GM19467 (cell line): ENCODE results near the gene OSBP2.
"Not testable (repeated sequence)": the region's sequence is repeated elsewhere in the genome, so short reads cannot be mapped to it uniquely, and the experiment has no call there.

ENCODE experiments used
- ATAC-seq: cut with Tn5 transposase; IDR thresholded peaks from one replicate; pipeline ENCODE4 v1.9.1; 2021; ENCODE audit warnings: mild to moderate bottlenecking, moderate library complexity; ENCODE audit not compliant: unreplicated experiment

The OSBP2 gene

DNA sequence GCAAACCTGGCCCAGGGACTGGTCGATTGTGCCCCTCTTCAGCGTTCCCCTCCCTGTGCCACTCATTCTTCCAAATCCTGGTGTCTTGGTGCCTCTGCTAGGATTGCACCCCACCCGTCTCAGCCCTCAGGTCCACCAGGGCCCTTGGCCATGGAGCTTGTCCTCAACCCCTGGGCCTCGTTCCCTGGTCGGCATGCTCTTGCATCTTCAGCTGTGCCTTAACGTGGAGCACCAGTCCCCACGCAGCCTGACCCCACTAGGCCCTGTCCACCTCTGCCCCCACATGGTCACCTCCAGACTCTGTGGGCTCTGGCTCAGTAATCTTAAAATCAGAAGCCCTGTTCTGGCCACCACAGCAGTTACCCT, 61.1 kb downstream of the OSBP2 start:
- ATAC-seq = no peak

DNA sequence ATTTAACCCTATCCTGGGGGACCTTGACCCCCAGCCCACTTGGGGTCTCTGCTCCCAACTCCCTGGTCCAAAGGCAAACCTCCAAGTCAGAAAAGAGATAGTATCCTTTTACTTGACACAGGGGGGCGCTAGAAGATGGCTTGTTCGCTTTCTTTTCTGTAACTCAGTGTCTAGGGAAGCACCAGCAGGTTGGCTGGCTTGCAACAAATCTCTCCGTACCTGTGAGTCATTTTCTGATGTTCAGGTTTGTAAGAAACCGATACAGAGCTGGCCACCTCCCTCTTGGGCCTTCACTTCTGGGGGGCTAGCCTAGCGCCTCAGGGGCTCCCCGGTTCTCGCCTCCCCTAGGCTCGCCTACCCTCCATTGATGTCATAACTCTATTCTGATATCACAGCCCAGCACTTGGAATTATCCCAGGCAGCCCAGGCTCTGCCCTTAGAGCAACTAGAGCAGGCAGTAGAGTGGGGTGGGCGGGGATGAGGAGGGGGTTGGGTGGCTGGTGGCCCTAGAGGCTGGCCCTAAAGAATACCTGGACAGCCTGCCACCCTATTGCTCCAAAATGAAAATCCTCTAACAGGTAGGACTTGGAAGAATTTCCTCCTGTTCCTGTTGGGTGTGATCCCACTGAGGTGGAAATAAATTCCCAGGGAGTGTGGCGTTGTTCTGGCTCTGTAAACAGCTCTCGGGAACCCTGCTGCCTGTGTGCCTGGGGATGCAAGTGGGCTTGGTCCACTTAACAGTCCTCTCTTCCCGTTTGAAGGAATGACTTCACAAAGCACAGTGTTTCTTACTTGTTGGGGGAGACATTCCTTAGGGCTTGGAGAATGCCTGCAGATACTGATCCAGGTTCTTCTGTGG, 69.4 kb downstream of the OSBP2 start:
- no peak for ATAC-seq

DNA sequence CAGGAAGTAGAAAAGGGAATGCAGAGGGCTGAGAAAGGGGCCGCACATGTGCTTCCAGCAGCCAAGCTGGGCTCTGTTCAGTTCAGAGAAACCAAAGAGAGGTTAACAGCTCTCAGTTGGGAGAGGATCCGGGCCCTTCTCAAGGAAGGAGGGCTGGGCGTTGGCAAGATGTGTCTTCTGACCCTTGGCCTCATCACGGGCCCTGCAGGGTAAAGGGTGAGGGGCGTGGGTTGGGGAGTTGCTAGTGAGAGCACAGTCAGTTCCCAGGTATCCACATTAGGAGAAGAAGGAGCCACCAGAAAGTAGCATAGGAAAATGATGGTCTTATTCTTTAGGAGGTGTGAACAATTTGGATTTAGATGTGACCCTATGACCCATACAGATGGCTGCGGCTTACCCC, 73.0 kb downstream of the OSBP2 start:
- no peak for ATAC-seq

DNA sequence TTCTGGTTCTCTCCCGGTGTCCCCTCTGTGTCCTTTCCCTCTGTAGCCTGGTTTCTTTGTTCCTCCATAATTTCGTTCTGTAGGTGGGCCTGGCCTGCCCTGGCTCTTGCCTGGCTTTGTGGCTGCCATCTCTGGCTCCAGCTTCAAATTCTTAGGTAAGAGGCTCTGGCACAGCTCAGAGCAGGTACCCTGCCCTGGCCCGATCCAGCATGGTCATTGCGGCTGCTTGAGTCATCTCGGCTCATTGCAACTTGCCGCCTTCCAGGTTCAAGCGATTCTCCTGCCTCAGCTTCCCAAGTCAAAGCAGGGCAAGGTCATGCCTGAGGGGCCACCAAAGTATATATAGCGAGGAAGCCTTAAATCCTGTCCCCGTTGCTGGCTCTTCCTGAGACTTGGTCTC, 76.0 kb downstream of the OSBP2 start:
- no peak for ATAC-seq

DNA sequence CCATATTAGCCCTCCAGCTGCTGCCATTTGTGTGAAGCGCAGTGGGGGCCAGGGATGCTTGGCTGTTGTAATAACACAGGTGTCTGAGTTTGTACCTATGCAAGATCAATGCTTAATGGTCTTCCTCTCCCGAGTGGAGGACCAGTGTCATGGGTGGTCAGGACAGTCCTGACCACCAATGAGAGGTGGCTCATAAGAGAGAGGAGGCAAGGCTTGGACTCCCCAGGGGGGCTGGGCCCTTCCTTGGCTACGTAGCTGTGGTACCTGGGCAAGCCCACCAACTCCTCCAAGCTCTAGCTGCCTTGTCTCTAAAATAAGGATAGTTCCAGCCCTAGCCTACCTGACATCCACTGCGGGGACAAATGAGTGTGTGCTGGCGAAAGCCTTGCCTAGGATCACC, 79.2 kb downstream of the OSBP2 start:
- ATAC-seq = no peak

DNA sequence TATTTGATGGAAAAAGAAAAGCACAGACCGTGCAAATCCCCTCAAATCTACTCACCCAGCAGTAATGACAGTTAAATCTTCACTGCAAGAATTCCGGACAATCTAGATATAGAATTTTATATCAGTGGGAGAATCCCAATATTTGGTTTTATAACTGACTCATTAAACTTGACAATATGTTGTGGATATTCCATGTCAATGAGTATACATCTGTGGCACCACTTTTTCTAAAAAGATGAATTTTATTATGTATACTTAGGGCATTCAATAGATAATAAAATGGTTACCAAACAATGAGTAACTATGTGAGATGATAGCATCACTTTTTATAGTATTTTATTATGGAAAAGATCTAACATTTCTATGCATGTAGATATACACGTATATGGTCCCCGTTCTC, 79.9 kb downstream of the OSBP2 start:
- no peak for ATAC-seq

DNA sequence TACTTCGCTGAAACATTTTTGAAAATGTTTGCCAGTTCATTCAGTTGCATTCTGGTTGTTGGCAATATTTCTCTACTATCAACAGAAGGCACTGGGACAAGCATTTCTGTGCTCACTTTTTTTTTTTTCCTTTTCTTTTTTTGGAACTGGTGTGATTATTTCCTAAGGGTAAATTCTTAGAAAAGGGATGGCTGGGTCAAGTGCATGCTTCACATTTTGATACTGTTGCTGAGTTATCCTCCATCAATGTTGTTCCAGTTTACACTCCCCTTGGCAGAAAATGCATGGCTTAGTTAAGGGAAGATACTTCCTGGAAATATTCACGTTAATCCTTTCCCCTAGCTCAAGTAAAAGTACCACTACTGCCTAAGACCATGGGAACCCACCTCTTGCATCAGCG, 81.8 kb downstream of the OSBP2 start:
- ATAC-seq = no peak

DNA sequence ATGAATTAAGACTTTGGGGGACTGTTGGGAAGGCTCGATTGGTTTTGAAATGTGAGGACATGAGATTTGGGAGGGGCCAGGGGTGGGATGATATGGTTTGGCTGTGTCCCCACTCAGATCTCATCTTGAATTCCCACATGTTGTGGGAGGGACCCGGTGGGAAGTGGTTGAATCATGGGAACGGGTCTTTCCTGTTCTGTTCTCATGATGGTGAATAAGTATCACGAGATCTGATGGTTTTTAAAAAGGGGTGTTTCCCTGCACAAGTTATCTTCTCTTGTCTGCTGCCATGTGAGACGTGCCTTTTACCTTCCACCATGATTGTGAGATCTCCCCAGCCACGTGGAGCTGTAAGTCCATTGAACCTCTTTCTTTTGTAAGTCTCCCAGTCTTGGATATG, 82.5 kb downstream of the OSBP2 start:
- ATAC-seq = not testable (repeated sequence)

DNA sequence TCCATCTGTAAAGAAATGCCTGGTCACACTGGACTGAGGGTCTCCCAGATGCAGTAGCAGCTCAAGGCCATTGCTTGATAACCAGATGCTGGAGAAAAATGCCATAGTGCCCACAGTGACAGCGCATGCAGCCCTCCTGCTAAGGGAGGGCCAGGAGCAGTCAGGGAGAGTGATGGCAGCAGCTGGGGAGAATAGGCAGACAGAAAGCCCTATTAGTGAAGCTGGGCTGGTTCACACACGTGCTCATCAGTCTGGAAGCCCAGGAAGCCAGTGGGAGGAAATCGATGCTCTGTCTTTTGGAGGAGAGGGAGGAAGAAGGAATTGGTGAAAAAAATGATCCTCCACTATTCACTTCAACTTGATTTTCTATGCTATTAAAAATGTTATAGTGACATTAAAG, 82.9 kb downstream of the OSBP2 start:
- no peak for ATAC-seq

DNA sequence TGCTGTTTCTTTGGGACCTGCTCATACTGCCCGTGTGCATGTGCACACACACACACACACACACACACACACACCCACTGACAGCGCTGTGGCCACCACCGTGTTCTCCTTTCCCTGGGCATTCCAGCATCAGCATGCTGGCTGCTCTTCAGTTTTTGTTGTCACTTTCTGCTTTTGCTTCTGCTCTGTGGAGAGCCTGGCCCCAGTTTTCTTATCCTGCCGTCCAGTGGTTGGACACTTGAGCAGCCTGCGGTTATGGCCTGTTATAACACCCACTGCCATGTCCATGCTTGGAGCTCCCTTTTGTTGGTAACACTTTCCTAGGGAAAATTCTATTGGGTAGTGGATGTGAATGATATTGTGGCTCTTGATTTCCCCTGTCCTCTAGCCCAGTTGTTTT, 83.6 kb downstream of the OSBP2 start:
- no peak for ATAC-seq

DNA sequence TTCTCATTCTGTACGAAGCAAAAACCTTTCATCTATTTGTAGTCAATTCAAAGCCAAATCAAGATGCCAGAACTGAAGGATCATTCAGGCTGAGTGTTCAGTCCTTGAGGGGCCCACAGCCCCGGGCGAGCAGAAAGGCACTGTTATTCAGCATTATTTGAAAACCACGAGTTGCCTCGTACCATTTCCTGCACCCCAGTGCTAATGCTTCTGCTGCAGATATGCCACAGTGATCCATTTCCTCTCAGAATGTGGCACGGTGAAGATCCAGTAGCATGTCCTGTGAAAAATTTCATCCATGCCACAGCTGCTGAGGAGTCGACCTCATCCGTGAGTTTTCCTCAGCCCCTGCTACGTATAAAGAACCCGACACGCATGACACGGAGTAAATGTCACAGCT, 85.4 kb downstream of the OSBP2 start:
- no peak for ATAC-seq

DNA sequence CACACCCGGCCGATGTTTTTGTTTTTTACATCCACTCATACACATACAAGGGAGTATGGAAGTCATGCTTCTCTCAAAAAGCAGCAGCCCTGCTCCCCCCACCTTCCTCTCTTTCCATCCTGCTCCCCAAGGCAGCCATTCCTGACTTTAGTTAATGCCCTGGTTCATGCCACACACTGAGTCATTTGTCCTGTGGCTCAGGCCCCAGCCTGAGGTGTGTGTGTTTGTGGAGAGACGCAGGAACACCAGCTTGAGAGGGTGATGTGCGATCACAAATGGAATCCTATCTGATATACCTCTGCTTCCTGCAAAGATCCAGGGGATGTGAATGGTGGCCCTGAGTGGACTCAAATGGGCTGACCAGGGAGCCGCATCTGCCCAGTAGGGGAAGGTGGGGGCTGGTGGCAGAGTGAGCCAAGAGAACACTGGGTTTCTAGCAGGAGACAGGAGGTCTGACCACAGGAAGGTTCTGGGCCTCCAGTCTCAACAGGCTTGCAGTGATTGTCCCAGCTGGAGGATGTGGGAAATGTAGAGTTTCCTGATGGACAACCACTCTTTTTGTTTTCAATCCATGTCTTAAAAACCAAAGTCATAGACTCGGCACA, 86.7 kb downstream of the OSBP2 start:
- no peak for ATAC-seq

DNA sequence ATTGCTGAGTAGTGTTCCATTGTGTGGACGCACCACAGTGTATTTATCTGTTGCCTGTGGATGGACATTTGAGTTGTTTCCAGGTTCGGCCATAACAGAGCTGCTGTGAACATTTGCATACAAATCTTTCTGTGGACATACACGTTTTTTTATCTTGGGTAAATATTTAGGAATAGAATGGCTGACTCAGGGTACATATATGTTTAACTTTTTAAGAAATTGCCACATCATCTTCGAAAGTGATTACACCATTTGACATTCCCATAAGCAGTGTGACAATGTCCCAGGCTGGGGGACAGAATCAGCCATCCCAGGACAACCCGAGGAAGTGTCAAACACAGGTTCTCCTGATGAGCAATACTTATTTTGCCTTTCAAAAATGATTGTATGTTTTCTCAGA, 87.9 kb downstream of the OSBP2 start:
- ATAC-seq = no peak

DNA sequence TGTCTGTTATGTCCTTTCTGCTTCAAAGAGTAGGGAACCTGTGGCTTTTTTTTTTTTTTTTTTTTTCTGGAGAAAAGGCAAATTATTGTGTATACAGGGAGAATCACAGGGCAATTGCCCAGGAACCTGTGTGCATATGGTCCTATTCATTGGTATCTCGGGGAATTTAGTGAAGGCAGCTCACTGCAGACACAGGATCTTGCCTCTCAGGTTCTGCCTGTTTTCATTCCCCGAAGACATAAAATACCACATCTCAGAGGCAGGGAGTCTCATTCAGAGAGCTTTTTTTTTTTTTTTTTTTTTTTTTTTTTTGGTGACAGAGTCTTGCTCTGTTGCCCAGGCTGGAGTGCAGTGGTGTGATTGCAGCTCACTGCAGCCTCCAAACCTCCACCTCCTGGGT, 88.3 kb downstream of the OSBP2 start:
- no peak for ATAC-seq

DNA sequence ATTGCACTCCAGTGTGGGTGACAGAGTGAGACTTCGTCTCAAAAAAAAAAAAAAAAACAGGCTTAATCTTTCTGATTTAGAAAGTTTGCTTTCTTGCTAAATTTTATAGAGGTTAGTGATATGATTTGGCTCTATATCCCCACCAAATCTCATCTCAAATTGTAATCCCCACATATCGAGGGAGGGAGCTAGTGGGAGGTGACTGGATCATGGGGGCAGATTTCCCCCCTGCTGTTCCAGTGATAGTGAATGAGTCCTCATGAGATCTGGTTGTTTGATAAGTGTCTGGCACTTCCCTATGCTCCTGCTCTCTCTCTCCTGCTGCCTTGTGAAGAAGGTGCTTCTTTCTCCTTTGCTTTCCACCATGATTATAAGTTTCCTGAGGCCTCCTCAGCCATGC, 90.9 kb downstream of the OSBP2 start:
- no peak for ATAC-seq

DNA sequence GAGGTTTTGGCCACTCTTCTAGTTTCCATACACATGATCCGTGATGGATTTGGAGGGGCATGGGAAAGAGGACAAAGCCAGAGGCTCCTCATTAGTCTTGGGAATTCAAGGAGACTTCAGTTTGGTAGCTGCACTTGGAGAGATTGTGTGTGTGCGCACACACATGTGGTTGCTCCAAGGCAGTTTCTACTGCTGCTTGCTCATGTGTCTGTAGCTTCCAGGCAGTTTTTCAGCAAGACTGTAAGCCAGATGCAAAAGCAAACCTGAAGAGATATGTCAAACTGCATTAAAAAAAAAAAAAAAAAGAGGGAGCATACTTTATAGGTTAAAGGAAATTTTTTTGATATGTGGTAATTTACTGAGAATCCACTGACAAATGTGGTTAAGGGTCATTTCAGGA, 95.7 kb downstream of the OSBP2 start:
- ATAC-seq = no peak

DNA sequence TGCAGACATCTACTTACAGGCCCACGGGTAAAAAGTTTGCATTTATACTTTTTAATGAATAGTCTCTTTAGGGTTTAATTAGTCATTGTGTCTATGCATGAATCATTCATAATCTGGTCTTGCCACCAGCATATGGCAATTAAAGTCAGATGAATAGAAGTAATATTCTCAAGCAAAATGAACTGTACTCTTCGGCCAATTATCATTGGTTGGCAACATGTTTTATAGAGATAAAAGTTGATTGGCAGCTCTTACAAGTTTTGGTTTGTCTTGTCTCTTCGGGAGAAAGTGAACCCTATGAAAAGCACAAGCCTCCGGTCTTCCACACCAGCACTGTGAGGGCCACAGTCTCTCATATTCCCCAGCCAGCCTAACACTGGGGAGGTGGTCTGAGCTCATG, 97.8 kb downstream of the OSBP2 start:
- no peak for ATAC-seq

DNA sequence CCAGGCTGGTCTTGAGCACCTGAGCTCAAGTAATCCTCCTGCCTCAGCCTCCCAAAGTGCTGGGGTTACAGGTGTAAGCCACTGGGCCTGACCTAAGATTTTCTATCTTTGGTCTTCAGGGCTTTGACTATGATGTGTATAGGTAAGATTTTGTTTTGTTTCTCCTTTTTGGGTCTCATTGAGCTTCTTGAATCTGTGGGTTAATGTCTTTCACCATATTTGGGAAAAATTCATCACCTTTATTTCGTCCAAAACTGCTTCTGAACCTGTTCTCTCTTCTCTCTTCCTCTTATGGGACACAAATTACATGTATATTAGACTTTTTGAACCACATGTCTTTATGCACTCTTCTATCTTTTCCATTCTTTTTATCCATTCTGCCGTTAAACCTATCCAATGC, 100.4 kb downstream of the OSBP2 start:
- no peak for ATAC-seq

DNA sequence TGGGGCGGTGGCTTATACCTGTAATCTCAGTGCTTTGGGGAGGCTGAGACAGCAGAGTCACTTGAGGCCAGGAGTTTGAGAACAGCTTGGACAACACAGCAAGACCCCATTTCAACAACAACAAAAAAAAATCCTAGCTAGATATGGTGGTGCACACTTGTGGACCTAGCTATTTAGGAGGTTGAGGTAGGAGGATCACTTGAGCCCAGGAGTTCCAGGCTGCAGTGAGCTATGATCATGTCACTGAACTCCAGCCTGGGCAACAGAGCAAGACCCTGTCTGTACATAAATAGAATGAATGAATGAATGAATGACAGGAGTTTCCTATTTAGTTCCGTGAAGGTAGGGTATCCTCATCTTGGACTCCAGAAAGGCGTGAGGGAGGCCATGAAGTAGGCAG, 107.0 kb downstream of the OSBP2 start:
- no peak for ATAC-seq

DNA sequence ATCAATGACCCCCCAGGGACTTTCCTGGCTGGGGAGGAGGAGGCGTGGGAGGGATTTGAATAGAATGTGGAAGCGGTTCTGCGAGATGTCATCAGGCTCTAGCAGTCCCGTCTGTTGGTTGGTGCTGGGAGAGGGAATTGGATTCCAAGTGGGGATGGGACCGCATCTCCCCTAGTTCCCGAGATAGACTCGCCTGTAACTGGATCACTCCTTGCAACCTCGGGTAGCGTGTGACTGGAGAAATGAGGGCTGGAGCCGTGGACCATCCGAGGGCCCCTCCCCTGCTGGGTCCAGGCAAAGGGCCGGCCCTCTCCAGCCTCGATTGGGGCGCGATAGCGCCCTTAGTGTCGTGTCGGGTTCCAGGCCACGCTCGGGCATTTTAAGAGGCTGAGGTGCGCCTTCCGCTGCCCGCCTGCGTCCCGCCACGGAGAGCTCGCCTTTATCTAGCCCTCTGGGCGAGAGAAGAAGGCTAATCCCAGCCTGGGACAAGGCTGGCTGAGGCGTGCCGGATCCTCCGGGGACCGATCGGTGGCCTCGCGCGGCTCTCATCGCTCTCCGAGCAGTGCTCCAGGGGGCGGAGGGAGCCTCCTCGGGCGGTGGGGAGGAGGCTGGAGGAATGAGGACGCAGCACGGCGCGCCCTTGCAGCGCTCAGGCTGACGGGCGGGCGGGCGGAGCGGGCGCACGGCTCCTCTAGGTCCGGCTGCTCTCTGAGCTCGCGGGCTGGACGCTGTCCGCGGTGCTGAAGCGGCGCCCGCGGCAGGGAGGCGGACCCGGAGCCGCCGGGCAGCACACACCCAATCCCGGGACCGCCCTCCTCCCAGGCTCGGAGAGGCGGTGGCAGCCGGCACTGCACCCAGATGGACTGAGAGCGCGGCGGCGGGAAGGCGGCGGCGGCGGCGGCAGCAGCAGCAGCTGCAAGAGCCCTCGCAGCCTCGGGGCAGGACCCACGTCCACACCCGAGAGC, 107.8 kb downstream of the OSBP2 start:
- no peak for ATAC-seq

DNA sequence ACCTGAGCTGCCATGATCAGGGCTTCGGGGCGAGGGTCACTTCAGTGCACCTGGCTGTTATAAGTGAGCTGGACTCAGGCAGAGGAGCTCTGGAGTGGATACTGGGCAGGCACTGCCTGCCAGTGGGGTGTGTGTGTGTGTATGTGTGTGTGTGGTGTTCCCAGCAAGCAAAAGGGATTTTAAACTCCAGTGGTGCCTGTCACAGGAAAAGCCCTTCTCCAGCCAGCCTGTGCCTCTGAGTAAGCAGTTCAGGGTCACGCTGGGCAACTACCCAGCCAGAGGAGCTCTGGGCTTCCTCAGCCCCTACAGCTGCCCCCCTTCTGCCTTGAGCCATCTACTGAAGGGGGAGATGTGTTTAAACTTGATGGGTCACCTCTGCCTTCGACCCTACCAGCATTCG, 109.0 kb downstream of the OSBP2 start:
- no peak for ATAC-seq

DNA sequence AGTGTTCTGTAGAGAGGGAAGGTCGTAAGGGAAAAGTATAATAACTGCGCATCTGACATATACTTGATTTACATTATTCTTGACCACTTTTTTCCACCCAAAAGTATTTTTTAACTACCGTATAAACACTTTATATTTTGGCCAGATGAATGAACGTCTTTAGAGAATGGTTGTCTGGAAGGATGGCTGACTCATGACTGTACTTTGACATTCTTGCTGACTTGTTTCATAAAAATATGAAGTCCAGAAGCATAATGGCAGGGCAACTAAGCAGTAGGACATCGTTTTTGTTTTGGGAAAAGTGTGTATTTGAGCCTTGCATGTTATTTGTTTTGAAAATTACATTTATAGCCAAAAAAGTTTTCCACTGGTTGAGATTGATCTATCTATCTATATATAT, 110.0 kb downstream of the OSBP2 start:
- no peak for ATAC-seq
